HG03342 (cell line): Measurements from ENCODE around the gene SLAMF6.

Source experiments
- ATAC-seq: cut with Tn5 transposase; IDR thresholded peaks from one replicate; pipeline ENCODE4 v1.9.1; 2021; ENCODE audit warnings: mild to moderate bottlenecking, moderate library complexity; ENCODE audit not compliant: unreplicated experiment

SLAMF6 gene

DNA sequence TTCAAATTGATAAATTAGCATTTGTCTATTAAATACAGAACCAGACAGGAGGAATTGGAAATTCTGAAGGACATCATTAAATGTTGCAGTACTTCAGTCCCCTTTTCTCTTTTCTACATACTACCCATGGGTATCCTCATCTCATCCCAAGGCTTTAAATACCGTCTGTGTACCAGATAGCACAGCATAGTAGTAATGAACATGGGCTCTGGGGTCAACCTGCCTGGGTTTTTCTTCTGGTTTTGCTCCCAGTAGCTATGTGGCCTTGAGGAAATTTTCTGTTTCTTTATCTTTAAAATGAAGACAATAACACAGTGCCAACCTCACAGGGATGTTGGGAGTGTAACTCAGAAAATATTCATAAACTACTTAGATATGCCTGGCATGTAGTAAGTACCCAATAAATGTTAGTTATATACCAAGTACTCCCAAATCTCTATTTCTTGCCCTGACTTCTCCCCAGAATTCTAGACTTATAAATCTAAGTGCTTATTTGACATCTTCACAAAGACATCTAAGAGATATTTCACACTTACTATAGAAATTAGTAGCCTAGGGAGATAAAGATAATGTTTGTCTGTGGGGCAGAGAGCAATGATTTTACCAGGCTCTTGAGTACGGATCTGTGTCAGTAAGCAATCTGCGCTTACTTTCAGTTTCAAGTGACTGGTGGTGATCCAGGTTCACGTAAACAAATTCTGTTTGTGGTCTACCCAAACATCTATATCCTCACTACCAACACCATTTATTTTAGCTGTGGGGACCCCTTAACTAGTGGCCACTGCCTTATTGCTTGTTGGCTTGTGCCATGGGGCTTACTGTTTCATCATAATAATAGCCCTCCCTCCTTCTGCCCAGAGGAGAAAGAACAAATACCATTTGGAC is 85.4 kb downstream of the SLAMF6 start:
- ATAC-seq, result peak; percentile 85

- no peak for ATAC-seq
Measured at GRCh38 chr1:160436966-160437365, 86.1 kb downstream of the SLAMF6 start.
